Measurements from ENCODE around the gene DCP1B. TPM values are rescaled to one million over a fixed set of nuclear protein-coding genes. Genes with fewer than 3 reads are reported as not detected.

Gene DCP1B
- total RNA-seq, 1 donor from 2014 or later: 22.9 TPM

GRCh38 chr12:1965916-1966315 lies 38.3 kb downstream of the DCP1B start:
- Mint-ChIP-seq H3K4me1 (peaks cover 12% of the 10 kb centered on the region), H3K27me3 (ENCODE audit: low read depth) (no peaks in the 10 kb centered on the region), H3K9me3 (no peaks in the 10 kb centered on the region), H3K4me3 (no peak overlapping the region), H3K36me3 (peaks cover 13% of the 10 kb centered on the region), H3K27ac (no peak overlapping the region)
- DNase-seq (ENCODE audit: low spot score in 2 of 2, unreplicated experiment in 2 of 2): no peak
- no peak for TF ChIP-seq CTCF (IDR thresholded peaks at IDR 0.05; ENCODE audit: unreplicated experiment)

- Mint-ChIP-seq H3K27me3 (ENCODE audit: low read depth) (no peaks in the 10 kb centered on the region), H3K27ac (no peak overlapping the region), H3K4me1 (no peaks in the 10 kb centered on the region), H3K9me3 (peaks cover 5% of the 10 kb centered on the region), H3K36me3 (peaks cover 28% of the 10 kb centered on the region), H3K4me3 (no peak overlapping the region)
- DNase-seq (ENCODE audit: low spot score in 2 of 2, unreplicated experiment in 2 of 2): no peak
- no peak for TF ChIP-seq CTCF (IDR thresholded peaks at IDR 0.05; ENCODE audit: unreplicated experiment)
These were observed 41.9 kb downstream of the DCP1B start for GRCh38 chr12:1962051-1963020.

- Mint-ChIP-seq H3K4me1 (no peaks in the 10 kb centered on the region), H3K36me3 (peaks cover 38% of the 10 kb centered on the region), H3K27me3 (ENCODE audit: low read depth) (no peaks in the 10 kb centered on the region), H3K9me3 (peaks cover 5% of the 10 kb centered on the region), H3K27ac (no peak overlapping the region), H3K4me3 (no peak overlapping the region)
- no peak for DNase-seq (ENCODE audit: low spot score in 2 of 2, unreplicated experiment in 2 of 2)
- no peak for TF ChIP-seq CTCF (IDR thresholded peaks at IDR 0.05; ENCODE audit: unreplicated experiment)
These were observed 47.5 kb downstream of the DCP1B start for GRCh38 chr12:1956716-1957115.

GRCh38 chr12:1949771-1950470 lies 54.3 kb downstream of the DCP1B start:
- no peak for TF ChIP-seq CTCF (IDR thresholded peaks at IDR 0.05; ENCODE audit: unreplicated experiment)
- peaks cover 2% of the 10 kb centered on the region for H3K9me3 Mint-ChIP-seq
- H3K27ac Mint-ChIP-seq: no peak overlapping the region
- H3K4me3 Mint-ChIP-seq: no peak overlapping the region
- H3K36me3 Mint-ChIP-seq: peaks cover 59% of the 10 kb centered on the region
- no peaks in the 10 kb centered on the region for H3K27me3 Mint-ChIP-seq (ENCODE audit: low read depth)
- H3K4me1 Mint-ChIP-seq: peaks cover 7% of the 10 kb centered on the region
- DNase-seq (ENCODE audit: low spot score in 2 of 2, unreplicated experiment in 2 of 2): no peak

GRCh38 chr12:1948883-1949282 lies 55.4 kb downstream of the DCP1B start:
- no peak overlapping the region for H3K27ac Mint-ChIP-seq
- TF ChIP-seq CTCF (IDR thresholded peaks at IDR 0.05; ENCODE audit: unreplicated experiment): no peak
- no peaks in the 10 kb centered on the region for H3K27me3 Mint-ChIP-seq (ENCODE audit: low read depth)
- peaks cover 3% of the 10 kb centered on the region for H3K9me3 Mint-ChIP-seq
- no peak overlapping the region for H3K4me3 Mint-ChIP-seq
- peaks cover 69% of the 10 kb centered on the region for H3K36me3 Mint-ChIP-seq
- peaks cover 7% of the 10 kb centered on the region for H3K4me1 Mint-ChIP-seq
- no peak for DNase-seq (ENCODE audit: low spot score in 2 of 2, unreplicated experiment in 2 of 2)

Data from mesothelial cell of epicardium (in vitro differentiated cells).